WTC11 (cell line): ENCODE measurements around the gene DCUN1D3. TPM values are rescaled to one million over a fixed set of nuclear protein-coding genes. Genes with fewer than 3 reads are reported as not detected.

Experiments
- ATAC-seq: fragments of 200-7000 bp; cut with Tn5 transposase; 2 replicates; pipeline ENCODE4 v1.10.0; 2021; ENCODE audit warnings: mild to moderate bottlenecking, moderate library complexity
- CTCF ChIA-PET: fragments of 300-600 bp; sonication (Branson Sonifier 250); formaldehyde crosslinking; loops from one replicate; lab custom pipeline; 2021; ENCODE audit warnings: antibody characterized with exemption; lab: Charles Lee
- POLR2A ChIA-PET: fragments of 350-600 bp; sonication (Branson Sonifier 250); formaldehyde crosslinking; loops from one replicate; lab custom pipeline; 2021; ENCODE audit warnings: antibody characterized with exemption; lab: Charles Lee
- DNase-seq: peaks from one replicate; pipeline ENCODE4 v3.0.0; 2021; ENCODE audit warnings: low spot score
- H3K27ac Mint-ChIP-seq: 2 replicates; pipeline ENCODE4 v1.8.0; 2021; ENCODE audit warnings: mixed read lengths
- H3K27me3 Mint-ChIP-seq: 2 replicates; pipeline ENCODE4 v1.8.0; 2021; ENCODE audit warnings: low read depth, mild to moderate bottlenecking, moderate library complexity, mixed read lengths
- H3K36me3 Mint-ChIP-seq: 2 replicates; pipeline ENCODE4 v1.8.0; 2021; ENCODE audit warnings: mixed read lengths
- H3K4me1 Mint-ChIP-seq: 2 replicates; pipeline ENCODE4 v1.8.0; 2022; ENCODE audit warnings: mixed read lengths
- H3K4me3 Mint-ChIP-seq: 2 replicates; pipeline ENCODE4 v1.8.0; 2021; ENCODE audit warnings: mild to moderate bottlenecking, moderate library complexity, mixed read lengths
- H3K9me3 Mint-ChIP-seq: 2 replicates; pipeline ENCODE4 v1.8.0; 2021; ENCODE audit warnings: mixed read lengths
- ESRRA ChIP-seq: sonication (generic); formaldehyde crosslinking; IDR thresholded peaks from 2 replicates; pipeline ENCODE4 v1.8.1; 2022; ENCODE audit warnings: mild to moderate bottlenecking, missing genetic modification reagents, borderline replicate concordance
- MXD4 ChIP-seq: fragments of 250-450 bp; sonication (Bioruptor Pico); IDR thresholded peaks from 2 replicates; pipeline ENCODE4 v1.8.0; 2021; ENCODE audit warnings: mild to moderate bottlenecking, moderate library complexity, borderline replicate concordance
- MYBL2 ChIP-seq: sonication (generic); formaldehyde crosslinking; IDR thresholded peaks from 2 replicates; pipeline ENCODE4 v1.8.1; 2023; ENCODE audit warnings: mild to moderate bottlenecking, moderate library complexity, missing genetic modification reagents
- NR2C2 ChIP-seq: sonication (generic); formaldehyde crosslinking; IDR thresholded peaks from 2 replicates; pipeline ENCODE4 v1.8.0; 2022; ENCODE audit warnings: mild to moderate bottlenecking, missing genetic modification reagents
- PRDM15 ChIP-seq: sonication (generic); formaldehyde crosslinking; IDR thresholded peaks from 2 replicates; pipeline ENCODE4 v1.8.0; 2022; ENCODE audit warnings: missing genetic modification reagents
- TP53 ChIP-seq: sonication (generic); formaldehyde crosslinking; IDR thresholded peaks from 2 replicates; pipeline ENCODE4 v1.8.1; 2023; ENCODE audit warnings: mild to moderate bottlenecking, missing genetic modification reagents
- ZBTB43 ChIP-seq: sonication (generic); formaldehyde crosslinking; IDR thresholded peaks from 2 replicates; pipeline ENCODE4 v1.8.1; 2023; ENCODE audit warnings: mild to moderate bottlenecking, missing genetic modification reagents
- ZNF232 ChIP-seq: sonication (generic); formaldehyde crosslinking; IDR thresholded peaks from 2 replicates; pipeline ENCODE4 v1.8.0; 2022; ENCODE audit warnings: mild to moderate bottlenecking, missing genetic modification reagents
- ZNF317 ChIP-seq: sonication (generic); formaldehyde crosslinking; IDR thresholded peaks from 2 replicates; pipeline ENCODE4 v1.8.1; 2023; ENCODE audit warnings: low read depth, mild to moderate bottlenecking, moderate library complexity, missing genetic modification reagents, borderline replicate concordance
- ZNF425 ChIP-seq: fragments of 250-450 bp; sonication (Bioruptor Pico); conservative IDR thresholded peaks from 2 replicates; pipeline ENCODE4 v1.9.0; 2021; ENCODE audit warnings: mild to moderate bottlenecking
- total RNA-seq: library from RNA; stranded (reverse); gene quantifications from 3 replicates; pipeline ENCODE4 v1.2.3, GENCODE V29; 2021
- TF ChIP-seq, protein P1 (sequence below): fragments of 200-600 bp; IDR thresholded peaks from 2 replicates; pipeline ENCODE4 v1.8.0; 2022; ENCODE audit warnings: antibody characterized with exemption
- TF ChIP-seq, protein P2 (sequence below): sonication (generic); formaldehyde crosslinking; IDR thresholded peaks from 2 replicates; pipeline ENCODE4 v1.8.0; 2022; ENCODE audit warnings: mild to moderate bottlenecking, missing genetic modification reagents
- TF ChIP-seq, protein P3 (sequence below): sonication (generic); formaldehyde crosslinking; IDR thresholded peaks from 2 replicates; pipeline ENCODE4 v1.8.1; 2022; ENCODE audit warnings: low read depth, mild to moderate bottlenecking, moderate library complexity, missing genetic modification reagents, borderline replicate concordance

Gene DCUN1D3
- total RNA-seq, 1 experiment from 2014 or later = 14.7 TPM

DNA sequence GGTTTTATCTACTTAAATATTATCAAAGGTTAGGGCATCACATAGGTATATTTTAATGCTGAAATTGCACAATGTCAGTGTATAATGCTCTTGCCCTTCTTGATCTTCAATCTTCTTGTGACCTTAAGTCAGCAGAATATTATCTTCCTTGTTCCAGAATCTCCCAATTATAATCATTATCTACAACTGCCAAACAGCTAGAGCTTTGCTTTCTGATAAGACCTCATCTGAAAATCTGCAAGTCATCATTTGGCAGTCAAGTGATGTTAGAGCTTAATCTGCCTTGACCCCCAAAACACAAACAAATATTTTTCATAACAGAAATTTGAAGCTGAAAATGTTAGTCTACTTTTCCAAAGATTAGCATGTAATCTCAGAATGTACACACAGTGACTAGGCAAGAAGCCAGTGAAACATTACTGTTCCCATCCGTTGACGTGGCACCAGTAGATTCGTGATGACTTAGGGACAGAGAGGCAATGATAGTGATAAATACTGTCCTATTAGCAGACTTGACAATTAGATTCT, 74.1 kb downstream of the DCUN1D3 start:
- Mint-ChIP-seq H3K4me3 (no peak overlapping the region), H3K9me3 (no peaks in the 10 kb centered on the region), H3K27me3 (no peaks in the 10 kb centered on the region), H3K36me3 (peaks cover 15% of the 10 kb centered on the region), H3K27ac (no peak overlapping the region), H3K4me1 (no peaks in the 10 kb centered on the region)
- no peak for ATAC-seq
- TF ChIP-seq, protein P1, sequence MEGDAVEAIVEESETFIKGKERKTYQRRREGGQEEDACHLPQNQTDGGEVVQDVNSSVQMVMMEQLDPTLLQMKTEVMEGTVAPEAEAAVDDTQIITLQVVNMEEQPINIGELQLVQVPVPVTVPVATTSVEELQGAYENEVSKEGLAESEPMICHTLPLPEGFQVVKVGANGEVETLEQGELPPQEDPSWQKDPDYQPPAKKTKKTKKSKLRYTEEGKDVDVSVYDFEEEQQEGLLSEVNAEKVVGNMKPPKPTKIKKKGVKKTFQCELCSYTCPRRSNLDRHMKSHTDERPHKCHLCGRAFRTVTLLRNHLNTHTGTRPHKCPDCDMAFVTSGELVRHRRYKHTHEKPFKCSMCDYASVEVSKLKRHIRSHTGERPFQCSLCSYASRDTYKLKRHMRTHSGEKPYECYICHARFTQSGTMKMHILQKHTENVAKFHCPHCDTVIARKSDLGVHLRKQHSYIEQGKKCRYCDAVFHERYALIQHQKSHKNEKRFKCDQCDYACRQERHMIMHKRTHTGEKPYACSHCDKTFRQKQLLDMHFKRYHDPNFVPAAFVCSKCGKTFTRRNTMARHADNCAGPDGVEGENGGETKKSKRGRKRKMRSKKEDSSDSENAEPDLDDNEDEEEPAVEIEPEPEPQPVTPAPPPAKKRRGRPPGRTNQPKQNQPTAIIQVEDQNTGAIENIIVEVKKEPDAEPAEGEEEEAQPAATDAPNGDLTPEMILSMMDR = no peak
- TF ChIP-seq ZNF425 = no peak
- TF ChIP-seq ZNF232 (CRISPR knock-in tag) = no peak
- TF ChIP-seq, protein P2, sequence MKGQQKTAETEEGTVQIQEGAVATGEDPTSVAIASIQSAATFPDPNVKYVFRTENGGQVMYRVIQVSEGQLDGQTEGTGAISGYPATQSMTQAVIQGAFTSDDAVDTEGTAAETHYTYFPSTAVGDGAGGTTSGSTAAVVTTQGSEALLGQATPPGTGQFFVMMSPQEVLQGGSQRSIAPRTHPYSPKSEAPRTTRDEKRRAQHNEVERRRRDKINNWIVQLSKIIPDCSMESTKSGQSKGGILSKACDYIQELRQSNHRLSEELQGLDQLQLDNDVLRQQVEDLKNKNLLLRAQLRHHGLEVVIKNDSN (CRISPR knock-in tag) = no peak
- TF ChIP-seq PRDM15 = no peak
- TF ChIP-seq ZBTB43 = no peak
- no peak for TF ChIP-seq ESRRA (CRISPR knock-in tag)
- TF ChIP-seq NR2C2 (CRISPR knock-in tag) = no peak
- TF ChIP-seq ZNF317 (CRISPR knock-in tag) = no peak
- no peak for TF ChIP-seq MXD4 (CRISPR knock-in tag)
- TF ChIP-seq TP53 (CRISPR knock-in tag) = no peak
- TF ChIP-seq MYBL2 (CRISPR knock-in tag) = no peak
- TF ChIP-seq, protein P3, sequence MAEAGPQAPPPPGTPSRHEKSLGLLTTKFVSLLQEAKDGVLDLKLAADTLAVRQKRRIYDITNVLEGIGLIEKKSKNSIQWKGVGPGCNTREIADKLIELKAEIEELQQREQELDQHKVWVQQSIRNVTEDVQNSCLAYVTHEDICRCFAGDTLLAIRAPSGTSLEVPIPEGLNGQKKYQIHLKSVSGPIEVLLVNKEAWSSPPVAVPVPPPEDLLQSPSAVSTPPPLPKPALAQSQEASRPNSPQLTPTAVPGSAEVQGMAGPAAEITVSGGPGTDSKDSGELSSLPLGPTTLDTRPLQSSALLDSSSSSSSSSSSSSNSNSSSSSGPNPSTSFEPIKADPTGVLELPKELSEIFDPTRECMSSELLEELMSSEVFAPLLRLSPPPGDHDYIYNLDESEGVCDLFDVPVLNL (CRISPR knock-in tag) = no peak
- ChIA-PET POLR2A (no interaction called here), CTCF (no interaction called here)
- DNase-seq = no peak
